SK-N-MC (cell line): ENCODE measurements around the gene COPB1.

Experiments used
- DNase-seq: peaks from one replicate; pipeline ENCODE4 v3.0.0-alpha.2; 2011; ENCODE audit warnings: low read depth, low spot score
- H3K27ac ChIP-seq: fragments of 200-600 bp; sonication (generic); 2 replicates; pipeline ENCODE4 v1.5.1; 2016; ENCODE audit warnings: mixed run types
- H3K36me3 ChIP-seq: fragments of 200-600 bp; sonication (generic); 2 replicates; pipeline ENCODE4 v1.6.1; 2017; ENCODE audit warnings: antibody characterized with exemption, low read length, mixed read lengths; ENCODE audit not compliant: insufficient read depth
- H3K4me3 ChIP-seq: fragments of 200-600 bp; sonication (generic); 2 replicates; pipeline ENCODE4 v1.5.1; 2016
- H3K9ac ChIP-seq: fragments of 200-600 bp; sonication (generic); 2 replicates; pipeline ENCODE4 v1.8.0; 2017; ENCODE audit warnings: mixed run types, mixed read lengths; ENCODE audit not compliant: insufficient read length
- H3K9me3 ChIP-seq: fragments of 200-600 bp; sonication (generic); 2 replicates; pipeline ENCODE4 v1.6.1; 2017; ENCODE audit warnings: low read depth, mild to moderate bottlenecking, antibody characterized with exemption, low read length, moderate library complexity, mixed read lengths
- EZH2 ChIP-seq: fragments of 200-600 bp; sonication (generic); IDR thresholded peaks from one replicate; pipeline ENCODE4 v1.6.1; 2017; ENCODE audit warnings: antibody characterized with exemption
- FOXP2 ChIP-seq: optimal IDR thresholded peaks from 2 replicates; pipeline ENCODE3; 2011; ENCODE audit warnings: mild to moderate bottlenecking, moderate library complexity; ENCODE audit not compliant: insufficient read depth; ENCODE audit errors: extremely low read length, control extremely low read depth
- POLR2AphosphoS5 ChIP-seq: IDR thresholded peaks from 2 replicates; pipeline ENCODE4 v1.6.1; 2012; ENCODE audit warnings: mild to moderate bottlenecking, low read depth, low read length, borderline replicate concordance

The COPB1 gene, protein sequence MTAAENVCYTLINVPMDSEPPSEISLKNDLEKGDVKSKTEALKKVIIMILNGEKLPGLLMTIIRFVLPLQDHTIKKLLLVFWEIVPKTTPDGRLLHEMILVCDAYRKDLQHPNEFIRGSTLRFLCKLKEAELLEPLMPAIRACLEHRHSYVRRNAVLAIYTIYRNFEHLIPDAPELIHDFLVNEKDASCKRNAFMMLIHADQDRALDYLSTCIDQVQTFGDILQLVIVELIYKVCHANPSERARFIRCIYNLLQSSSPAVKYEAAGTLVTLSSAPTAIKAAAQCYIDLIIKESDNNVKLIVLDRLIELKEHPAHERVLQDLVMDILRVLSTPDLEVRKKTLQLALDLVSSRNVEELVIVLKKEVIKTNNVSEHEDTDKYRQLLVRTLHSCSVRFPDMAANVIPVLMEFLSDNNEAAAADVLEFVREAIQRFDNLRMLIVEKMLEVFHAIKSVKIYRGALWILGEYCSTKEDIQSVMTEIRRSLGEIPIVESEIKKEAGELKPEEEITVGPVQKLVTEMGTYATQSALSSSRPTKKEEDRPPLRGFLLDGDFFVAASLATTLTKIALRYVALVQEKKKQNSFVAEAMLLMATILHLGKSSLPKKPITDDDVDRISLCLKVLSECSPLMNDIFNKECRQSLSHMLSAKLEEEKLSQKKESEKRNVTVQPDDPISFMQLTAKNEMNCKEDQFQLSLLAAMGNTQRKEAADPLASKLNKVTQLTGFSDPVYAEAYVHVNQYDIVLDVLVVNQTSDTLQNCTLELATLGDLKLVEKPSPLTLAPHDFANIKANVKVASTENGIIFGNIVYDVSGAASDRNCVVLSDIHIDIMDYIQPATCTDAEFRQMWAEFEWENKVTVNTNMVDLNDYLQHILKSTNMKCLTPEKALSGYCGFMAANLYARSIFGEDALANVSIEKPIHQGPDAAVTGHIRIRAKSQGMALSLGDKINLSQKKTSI

GRCh38 chr11:14499560-14500180 lies at the start of gene COPB1:
TSS of gene COPB1 (minus strand) at chr11:14499811. CDS start at chr11:14498928, 883 bp downstream.
- Histone ChIP-seq H3K9ac (peak within 1 kb of the TSS; percentile 85), H3K4me3 (peak within 1 kb of the TSS; percentile 88), H3K36me3 (peaks cover 51% of the 10 kb centered on the region), H3K27ac (peak within 1 kb of the TSS; percentile 88), H3K9me3 (no peaks in the 10 kb centered on the region)
- TF ChIP-seq FOXP2 (no peak), POLR2AphosphoS5 (peak; percentile 96)
- peak; percentile 81 for DNase-seq

DNA sequence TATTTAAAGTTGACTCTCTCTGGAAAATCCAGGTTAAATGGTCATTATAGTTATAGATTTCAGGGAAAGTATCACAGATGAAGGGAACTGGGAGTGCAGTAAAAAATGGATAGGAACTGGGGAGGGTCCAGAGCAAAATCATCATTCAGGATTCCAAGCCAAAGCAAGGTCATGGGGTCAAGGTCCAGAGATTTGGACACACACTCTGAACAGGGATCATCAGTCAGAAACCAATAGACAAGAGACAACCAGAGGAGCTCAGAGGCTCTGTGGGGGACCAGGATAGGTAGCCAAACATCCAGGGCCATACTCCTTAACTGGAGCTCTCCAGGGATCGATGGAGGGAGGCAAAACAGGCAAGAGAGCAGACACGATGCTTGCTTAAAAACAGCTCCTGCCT lies 47.8 kb upstream of the COPB1 start:
- H3K9me3 ChIP-seq = no peaks in the 10 kb centered on the region
- no peak for TF ChIP-seq EZH2
- TF ChIP-seq POLR2AphosphoS5 = no peak
- TF ChIP-seq FOXP2 = no peak
- DNase-seq = no peak
- H3K36me3 ChIP-seq = no peaks in the 10 kb centered on the region
- H3K9ac ChIP-seq = no peak overlapping the region
- H3K4me3 ChIP-seq = no peak overlapping the region
- H3K27ac ChIP-seq = no peak overlapping the region

- DNase-seq = no peak
- Histone ChIP-seq H3K36me3 (no peaks in the 10 kb centered on the region), H3K4me3 (no peak overlapping the region), H3K9me3 (no peaks in the 10 kb centered on the region), H3K9ac (no peak overlapping the region), H3K27ac (no peak overlapping the region)
- TF ChIP-seq POLR2AphosphoS5 (no peak), EZH2 (no peak), FOXP2 (no peak)
Observed at GRCh38 chr11:14546672-14547071, 47.1 kb upstream of the COPB1 start.

DNA sequence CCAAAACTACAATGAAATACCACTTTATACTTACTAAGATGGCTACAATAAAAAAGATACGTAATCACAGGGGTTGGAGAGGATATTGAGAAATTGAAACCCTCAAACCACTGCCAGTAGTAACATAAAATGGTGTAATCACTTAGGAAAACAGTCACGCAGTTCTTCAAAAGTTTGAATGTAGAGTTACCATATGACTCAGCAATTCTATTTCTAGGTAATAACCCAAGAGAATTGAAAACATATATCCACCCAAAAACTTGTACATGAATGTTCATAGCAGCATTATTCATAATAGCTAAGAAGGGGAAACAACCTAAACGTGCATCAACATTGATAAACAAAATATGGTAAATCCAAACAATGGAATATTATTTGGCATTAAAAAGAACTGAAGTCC lies 45.0 kb upstream of the COPB1 start:
- H3K4me3 ChIP-seq = no peak overlapping the region
- DNase-seq = no peak
- no peaks in the 10 kb centered on the region for H3K9me3 ChIP-seq
- no peak overlapping the region for H3K9ac ChIP-seq
- H3K36me3 ChIP-seq = no peaks in the 10 kb centered on the region
- peak overlapping the region; percentile 74; the same call in 1 of the 2 replicates for H3K27ac ChIP-seq
- no peak for TF ChIP-seq EZH2
- no peak for TF ChIP-seq FOXP2
- TF ChIP-seq POLR2AphosphoS5 = no peak

GRCh38 chr11:14543260-14543659 lies 43.6 kb upstream of the COPB1 start:
- Histone ChIP-seq H3K36me3 (no peaks in the 10 kb centered on the region), H3K27ac (peak overlapping the region; percentile 12; the same call in 1 of the 2 replicates), H3K9ac (no peak overlapping the region), H3K9me3 (no peaks in the 10 kb centered on the region), H3K4me3 (no peak overlapping the region)
- no peak for DNase-seq
- TF ChIP-seq POLR2AphosphoS5 (no peak), EZH2 (no peak), FOXP2 (no peak)

GRCh38 chr11:14542324-14542723 lies 42.7 kb upstream of the COPB1 start:
- no peak overlapping the region for H3K9ac ChIP-seq
- no peak overlapping the region for H3K4me3 ChIP-seq
- H3K36me3 ChIP-seq = no peaks in the 10 kb centered on the region
- no peak overlapping the region for H3K27ac ChIP-seq
- TF ChIP-seq FOXP2 (no peak), POLR2AphosphoS5 (no peak), EZH2 (no peak)
- no peaks in the 10 kb centered on the region for H3K9me3 ChIP-seq
- no peak for DNase-seq

- Histone ChIP-seq H3K36me3 (no peaks in the 10 kb centered on the region), H3K9me3 (no peaks in the 10 kb centered on the region), H3K9ac (no peak overlapping the region), H3K27ac (peak overlapping the region; percentile 22; the same call in 1 of the 2 replicates), H3K4me3 (no peak overlapping the region)
- no peak for DNase-seq
- no peak for TF ChIP-seq FOXP2
- no peak for TF ChIP-seq EZH2
- TF ChIP-seq POLR2AphosphoS5 = no peak
Observed at GRCh38 chr11:14541192-14541947, 41.8 kb upstream of the COPB1 start.
